Measurements from ENCODE around the gene ZNF423.

ZNF423 gene

DNA sequence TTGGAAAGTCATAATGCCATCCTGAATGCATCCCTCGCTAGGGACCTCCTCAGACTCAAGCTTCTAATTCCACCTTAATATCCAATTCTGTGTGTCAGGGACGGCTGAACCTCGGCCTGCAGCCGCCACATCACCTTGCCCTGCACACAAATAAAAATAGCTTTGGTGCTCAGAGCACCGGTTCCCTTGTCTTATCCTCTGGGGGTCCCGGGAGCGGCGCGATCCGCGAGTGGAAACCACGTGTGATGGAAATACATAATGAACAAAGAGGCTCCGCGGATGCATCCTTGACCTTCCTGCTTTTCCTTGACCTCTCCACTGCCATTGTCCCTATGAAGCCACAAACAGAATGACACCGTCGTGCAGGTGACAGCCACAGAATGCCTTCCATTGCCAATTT is 143.4 kb downstream of the ZNF423 start:
- DNase-seq, result no peak

DNA sequence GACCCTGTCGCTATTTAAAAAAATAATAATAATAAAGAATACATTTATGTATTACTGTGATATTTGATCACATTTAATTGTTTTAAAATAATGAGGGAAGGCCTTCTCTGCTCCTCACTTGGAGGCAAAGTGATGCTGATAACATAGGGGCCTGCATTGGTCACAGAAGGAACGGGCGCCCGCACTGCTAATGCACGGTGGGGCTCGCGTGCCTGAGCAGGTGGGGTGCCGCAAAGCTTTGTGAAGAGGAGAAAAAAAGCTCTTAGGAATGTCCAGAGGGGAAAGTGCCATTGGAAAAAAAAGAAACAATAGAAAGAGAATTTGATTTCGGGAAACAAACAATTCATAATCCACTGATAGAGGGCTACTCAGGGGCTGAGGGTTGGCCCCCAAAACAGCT is 143.8 kb downstream of the ZNF423 start:
- no peak for DNase-seq

DNA sequence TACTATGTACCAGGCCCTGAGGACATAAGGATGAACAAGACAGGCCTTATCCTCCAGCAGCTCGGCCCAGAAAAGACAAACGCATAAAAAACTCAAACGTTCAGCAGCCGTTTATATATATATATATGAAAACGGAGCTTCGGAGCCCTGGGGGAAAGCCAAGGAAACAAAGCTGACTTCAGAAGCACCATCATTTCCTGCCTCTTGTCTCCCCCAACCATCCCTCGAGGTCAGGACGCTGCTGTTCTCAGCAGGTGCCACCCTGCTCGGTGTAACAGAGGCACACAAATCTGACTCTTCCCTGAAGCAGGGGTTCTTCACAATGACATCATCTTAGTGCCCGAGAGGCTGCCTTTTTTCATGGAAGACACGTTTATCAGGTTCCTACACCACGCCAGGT is 146.9 kb downstream of the ZNF423 start:
- DNase-seq, result no peak

DNA sequence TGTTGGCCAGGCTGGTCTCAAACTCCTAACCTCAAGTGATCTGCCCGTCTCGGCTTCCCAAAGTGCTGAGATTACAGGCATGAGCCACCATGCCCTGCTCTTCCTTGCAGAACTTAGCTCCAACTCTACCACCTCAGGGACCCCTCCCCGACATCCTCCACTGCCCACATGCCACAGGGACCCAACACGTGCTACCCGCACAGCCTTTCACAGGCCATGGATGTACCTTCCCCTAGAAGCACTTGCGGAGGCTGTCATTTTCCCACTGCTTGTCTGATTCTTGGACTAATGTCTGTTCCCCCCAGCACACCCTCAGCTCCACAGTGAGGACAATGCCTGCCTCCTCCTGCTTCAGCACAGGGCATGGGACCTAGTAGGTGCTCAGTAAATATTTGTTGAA is 147.4 kb downstream of the ZNF423 start:
- DNase-seq, result no peak

DNA sequence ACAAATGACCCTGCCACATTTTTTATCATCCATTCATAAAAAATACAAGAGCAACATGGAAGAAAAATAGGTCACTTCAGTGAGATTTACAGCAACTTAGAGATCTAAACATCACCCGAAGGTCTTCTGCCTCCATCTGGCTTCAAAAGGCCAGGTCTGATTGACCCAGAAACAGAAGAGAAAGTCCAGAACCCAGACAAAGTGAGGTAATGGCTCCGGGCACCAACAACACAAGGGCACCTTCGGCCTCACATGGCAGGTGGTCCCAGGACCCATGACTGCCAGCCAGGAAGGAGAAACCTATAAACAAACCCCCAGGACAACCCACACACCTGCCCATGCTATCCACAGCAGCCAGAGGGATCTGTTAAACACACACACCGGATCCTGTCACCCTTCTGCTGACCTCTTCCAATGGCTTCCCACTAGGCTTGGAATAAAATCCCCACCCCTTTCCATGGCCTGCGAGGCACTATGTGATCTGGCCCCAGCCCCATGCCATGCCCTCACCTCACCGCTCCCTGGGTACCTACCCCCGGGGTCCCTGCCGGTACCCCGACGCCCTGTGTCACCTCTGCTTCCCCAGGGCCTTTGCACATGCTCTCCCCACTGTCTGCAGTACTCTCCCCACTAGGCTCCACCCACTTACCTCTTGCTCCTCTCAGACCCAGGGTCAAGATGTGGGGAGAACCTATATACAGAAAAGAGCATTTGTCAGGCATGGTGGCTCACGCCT is 149.1 kb downstream of the ZNF423 start:
- DNase-seq, result no peak

DNA sequence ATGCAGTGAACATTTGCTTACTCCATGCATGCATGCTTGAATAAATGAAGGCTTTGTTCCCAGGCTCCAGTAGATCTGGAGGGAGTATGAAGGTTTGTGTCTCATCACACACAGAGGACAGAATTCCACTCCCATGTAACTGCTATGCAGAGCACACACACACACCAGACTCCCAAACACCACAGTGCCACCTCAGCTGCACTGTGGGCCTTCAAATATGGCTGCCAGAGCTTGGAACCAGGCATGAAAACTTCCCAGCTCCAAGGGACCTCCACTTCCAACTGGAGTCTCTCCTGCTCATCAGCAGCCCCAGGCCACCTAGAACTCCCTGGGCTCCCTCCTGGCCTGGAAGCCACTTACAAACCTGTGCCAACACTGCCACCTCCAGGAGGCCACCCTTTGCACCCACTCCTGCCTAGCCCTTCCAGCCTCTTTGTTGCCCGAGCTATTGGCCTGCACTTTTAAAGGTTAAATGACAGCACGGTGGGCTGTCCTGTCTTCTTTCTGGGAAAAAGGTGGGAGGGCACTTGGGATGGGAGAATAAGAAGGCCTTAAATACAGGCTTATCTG is 151.2 kb downstream of the ZNF423 start:
- DNase-seq, result no peak

DNA sequence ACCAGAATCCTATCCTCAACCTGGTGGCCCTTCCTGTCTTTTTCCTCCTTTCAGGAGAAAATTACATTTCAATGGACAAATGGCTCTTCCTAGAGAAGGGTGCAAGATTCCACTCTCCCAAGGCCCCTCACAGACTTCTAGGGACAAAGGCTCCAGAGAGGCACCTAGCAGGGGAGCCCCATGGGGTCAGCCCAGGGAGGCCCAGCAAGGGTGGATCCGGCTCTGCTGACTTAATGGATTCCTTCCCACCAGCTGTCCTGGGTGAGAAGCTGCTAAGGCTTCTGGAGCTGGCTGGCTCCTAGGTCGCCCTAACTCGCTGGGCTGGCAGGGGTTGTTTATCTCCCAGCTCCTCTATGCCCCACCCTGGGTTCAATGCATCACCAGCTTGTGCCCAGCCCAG is 152.4 kb downstream of the ZNF423 start:
- no peak for DNase-seq

DNA sequence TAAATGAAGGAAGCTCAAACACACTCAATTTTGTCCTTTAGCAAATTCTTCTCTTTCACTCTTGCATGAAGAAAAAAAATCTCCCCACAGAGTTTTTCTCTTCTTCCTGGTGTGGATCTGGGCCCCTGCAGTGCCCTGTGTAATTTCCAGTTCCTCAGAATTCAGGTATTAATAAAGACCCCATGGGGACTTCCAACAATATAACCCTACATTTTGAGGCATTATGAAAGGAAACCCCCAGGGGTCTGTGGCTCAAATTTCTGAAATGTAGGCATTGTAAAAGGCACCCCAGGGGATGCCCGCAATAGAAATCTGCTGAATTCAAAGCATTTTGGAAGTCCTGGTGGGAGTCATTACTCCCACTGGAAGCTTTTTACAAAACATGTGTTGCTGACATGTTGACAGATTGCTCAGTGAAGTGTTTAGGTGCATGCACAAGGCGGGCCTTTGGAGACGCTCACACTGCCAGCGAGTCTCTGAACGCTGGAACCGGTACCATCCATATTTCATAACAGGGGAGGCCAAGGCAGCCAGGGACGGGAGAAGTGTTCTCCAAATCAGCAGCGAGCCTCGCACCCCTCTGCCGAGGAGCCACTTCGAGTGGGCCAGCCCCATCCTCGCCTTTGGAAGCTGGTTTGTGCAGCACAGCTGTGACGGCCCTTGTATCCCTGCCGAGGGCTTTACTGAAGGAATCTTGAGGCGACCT is 154.0 kb downstream of the ZNF423 start:
- DNase-seq, result peak; percentile 90

DNA sequence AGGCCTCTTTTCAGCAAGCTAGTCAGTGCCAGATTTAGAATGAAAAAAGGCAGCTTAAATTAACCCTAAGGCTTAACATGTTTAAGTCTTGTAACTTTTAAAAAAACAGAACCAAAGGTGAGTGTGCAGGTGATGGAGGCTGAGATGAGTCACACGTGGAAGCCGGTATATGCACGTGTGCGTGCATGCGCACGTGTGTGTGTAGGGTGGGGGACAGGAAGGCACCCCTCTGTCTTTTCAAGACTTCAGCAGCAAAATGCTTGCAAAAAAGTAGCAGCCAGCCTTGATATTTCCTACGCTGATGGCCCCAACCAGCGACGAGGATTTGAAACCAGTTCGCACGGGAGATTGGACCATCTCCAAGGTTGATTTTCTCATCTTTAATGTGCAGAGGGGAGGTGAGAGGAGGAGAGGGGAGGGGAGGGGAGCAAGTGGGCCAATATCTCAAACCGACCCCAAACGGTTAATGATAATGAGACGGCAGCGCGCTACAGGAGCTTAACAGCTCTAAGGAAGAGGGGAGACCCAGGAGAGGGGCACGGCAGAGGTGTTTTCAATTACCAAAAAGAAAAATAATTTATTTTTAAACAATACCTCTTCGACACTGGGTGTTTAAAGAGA is 154.7 kb downstream of the ZNF423 start:
- DNase-seq, result no peak

DNA sequence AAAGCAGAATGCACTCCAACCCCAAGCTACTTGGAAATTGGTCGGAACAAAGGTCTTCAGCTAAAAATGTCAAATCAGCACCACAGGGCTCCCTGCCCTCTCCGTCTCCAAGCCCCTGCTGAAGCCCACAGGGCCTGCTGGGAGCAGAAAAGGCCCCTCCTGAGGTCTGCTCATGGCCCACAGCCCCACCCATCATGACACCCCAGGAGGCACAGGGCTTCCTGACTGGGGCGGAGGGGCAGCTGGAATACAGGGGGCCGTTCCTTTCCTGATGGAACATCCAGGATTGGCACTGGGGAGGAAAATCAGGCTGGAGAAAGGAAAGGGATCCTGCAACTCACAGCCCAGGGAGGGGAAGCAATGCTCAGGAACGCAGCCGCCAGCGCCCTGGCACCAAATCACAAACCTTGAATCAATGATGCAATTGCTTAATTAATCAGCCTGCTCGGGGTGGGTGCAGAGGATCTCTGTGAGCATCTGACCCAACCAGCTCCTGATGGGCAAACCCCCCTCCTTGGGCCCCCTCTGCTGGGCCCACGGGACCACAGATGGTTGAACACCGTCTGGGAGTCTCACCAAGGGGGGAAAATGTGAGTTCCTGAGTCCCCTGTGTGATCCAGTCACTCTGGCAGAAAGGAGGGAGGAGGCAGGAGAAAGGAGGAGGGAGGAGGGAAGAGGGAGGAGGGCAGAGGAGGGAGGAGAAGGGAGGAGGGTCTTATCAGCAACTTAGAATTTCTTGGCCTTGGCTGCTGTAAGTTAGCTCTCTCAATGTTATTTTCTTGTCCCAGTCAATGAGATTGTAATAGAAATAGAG is 155.5 kb downstream of the ZNF423 start:
- DNase-seq, result peak; percentile 32

DNA sequence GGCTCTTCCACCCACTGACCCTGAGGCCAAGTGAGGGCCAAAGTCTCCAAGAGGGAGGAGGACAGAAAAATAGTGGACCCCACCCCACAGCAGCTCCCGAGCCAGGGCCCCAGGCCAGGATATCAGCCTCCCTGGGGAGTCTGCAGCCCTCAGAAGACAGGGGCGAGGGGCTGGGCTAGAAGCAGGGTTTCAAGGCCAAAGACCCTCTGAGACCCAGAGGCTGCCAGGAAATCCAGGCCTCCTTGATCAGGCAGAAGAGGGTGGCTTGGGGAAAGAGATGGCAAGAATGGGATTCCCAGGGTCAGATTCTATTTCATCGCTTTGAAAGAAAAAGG is 156.1 kb downstream of the ZNF423 start:
- DNase-seq, result no peak

DNA sequence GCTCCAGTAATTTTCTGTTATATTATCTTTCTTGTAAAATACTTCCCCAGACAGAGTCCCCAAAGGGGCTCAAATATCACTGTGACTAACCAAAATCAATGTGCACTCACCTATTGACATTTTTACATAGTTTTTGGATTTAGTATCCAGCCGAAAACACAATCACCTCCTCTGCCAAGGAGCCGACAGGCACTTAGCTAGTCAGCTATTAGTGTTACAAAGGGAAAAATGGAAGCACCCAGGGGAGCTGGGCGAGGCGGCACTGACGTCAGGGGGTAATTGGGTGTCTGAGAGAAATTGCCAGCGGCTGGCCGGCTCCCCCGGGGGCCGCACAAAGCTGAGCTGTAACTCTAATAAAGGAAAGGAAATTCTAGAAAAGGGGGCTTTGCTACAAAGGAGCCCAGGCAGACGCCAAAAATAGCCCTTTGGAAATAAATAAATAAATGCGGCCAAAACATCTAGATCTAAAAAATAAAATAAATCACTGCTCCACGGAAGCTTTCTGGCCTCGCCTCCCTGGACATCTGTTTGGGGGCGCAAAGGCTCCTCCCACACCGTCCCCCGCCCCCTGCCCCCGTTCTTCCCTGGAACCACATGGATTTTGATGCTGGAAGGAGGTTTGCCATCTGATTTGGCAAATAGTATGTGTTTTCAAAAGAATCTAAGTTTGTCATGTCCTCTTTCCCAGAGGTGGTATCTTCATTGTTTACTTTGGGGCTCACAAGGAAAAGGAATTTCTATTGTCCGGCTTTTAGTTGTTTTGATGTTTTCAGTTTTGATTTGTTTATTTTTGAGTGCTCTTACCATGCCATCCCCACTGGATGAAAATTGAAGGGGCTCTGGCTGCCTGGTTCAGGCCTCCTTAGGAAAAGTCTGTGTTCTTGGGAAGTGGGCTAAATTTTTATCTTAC is 156.7 kb downstream of the ZNF423 start:
- DNase-seq, result no peak

DNA sequence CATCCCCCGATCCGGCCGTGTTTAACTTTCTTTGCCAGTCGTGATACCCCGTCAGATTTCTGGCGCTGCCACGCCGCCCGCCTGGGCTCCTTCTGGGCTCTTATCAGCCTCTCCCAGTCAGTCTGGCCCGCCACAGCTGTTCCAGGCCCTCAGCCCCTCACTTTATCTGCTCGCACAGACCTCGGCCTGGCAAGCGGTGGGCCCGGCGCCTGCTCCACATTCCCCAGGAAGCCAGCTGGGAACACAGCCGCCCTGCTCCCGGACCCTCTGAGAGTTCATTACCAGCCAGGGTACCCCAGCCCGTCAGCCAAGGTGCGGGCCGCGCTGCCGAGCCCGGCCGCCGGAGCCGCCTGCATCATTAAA is 157.5 kb downstream of the ZNF423 start:
- peak; percentile 65 for DNase-seq

DNA sequence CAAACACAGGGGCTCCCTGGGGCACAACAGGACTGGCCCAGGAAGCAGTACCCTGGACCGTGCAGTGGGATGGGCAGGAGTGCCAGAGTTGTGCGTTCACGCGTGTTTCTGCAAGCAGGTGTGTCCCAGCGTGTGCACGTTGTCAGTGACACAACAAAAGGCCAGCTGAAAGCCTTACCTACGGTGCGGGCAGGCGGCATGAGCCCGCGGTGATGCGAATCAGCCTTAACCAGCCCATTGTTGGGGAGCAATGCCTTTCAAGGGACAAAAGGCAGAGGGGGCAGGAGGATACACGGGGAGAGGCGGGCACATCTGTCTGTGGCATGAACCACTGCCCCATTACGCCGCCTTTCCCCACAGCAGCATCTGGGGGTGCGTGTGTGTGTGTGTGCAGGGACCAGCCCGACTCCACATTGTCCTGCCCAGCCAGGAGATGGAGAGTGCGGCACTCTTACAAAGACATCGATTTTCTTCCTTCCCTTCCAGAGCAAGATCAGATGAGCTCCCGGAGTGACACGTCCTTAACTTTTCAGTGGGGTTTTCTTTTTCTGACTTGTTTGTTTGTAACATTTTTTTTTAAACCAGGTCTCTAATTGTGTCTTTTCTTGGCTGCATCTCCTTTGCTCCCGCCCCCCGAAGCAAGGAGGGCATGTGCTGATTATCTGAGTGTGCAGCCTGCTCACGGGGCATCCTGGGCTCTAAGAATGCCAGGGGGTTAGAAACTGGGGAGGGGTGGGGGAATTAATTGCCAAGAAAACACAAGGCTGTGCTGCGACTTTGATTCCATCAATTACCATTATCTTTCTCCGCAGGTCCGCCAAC is 158.1 kb downstream of the ZNF423 start:
- DNase-seq, result no peak

DNA sequence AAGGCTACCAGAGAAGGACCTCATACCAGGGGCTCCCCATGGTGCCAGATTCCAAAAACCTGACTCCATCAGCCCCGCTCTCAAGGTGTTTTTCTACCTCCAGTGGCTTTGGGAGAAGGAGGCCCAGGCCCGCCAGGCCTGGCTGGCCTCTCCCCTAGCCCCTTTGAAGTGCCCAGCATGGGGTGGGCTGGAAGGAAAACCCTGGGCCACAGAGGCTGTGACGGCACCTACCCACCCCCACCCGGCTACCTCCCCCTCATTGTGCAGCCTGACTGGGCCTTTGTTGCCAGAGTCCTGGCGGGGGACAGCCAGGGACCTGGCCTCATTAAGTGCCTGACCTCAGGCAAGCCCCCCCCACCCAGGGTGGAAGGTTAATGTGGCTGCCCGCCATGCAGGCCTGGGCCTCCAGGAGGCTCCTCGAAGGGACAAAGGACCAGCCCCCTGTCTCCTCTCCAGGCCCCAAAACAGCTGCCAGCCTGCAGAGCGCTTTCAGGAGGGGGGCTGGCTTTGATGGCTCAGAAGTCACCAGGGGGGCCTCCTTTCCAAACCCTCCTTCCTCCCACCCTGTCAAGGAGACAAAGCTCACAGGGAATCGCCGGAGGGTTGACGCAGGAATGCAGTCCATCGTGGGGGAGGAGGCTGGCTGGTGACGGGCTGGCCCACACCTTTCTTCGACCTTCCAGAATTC is 159.4 kb downstream of the ZNF423 start:
- no peak for DNase-seq

DNA sequence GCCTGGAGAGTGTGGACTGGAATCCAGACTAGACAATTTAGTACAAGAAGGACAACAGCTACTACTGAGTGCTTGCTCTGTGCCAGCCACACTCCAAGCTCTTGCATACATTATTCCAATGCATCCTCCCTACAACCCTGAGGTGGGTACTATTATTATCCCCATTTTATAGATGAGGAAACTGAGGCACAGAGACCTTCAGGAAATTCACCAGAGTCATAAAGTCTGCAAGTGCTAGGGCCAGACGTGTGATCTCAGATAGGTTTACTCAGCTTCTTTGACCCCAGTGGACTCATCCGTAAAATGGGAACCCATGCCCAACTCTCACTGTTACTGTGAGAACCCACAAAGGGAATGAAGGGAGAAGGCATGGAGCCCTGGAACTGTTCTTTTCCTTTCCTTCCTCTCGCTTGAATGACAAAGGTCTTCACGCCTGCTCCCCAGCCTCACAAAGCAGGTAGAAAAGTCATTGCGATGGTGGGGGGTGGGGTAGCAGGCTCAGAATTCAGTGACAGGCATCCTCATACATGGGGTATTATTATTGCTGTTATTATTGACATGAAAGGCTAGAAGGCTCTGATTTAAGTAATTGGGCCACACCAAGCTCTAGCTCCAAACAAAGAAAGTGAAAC is 160.0 kb downstream of the ZNF423 start:
- DNase-seq, result no peak

DNA sequence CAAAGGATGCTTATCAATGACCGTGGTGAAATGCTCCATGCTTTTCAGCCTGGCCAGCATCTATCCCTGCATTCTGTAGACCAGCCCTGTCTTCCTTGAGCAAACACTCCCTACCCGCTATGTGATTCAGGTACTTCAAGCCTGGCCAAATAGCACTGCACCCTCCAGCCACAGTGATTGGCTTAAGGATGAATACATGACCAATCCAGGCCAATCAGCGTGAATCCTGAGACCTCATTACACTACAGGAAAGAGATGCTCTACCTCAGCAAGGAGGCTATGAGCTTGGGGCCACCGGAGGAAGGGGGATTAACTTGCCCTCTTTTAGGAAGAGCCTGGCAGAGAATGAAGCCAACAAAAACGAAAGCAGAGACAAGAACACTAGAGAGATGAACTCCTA is 162.5 kb downstream of the ZNF423 start:
- DNase-seq, result no peak

DNA sequence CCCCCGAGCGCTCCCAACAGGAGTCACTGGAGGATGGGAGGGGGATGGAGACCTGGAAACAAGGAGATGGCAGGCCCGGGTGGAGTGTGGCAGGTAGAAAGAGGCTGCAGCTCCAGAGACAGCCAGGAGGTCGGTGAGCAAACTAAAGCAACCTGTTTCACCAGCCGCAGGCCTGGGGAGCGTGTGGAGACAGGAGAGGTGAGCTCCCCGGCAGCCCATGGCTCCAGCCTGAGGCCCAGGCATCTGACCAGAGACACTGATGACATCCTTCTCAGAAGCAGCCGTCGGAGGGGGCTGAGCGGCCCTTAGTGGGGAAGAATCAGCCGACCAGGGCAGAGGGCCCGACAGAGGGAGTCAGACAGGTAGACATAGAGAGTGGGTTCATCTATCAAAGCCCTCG is 165.1 kb downstream of the ZNF423 start:
- DNase-seq, result no peak

DNA sequence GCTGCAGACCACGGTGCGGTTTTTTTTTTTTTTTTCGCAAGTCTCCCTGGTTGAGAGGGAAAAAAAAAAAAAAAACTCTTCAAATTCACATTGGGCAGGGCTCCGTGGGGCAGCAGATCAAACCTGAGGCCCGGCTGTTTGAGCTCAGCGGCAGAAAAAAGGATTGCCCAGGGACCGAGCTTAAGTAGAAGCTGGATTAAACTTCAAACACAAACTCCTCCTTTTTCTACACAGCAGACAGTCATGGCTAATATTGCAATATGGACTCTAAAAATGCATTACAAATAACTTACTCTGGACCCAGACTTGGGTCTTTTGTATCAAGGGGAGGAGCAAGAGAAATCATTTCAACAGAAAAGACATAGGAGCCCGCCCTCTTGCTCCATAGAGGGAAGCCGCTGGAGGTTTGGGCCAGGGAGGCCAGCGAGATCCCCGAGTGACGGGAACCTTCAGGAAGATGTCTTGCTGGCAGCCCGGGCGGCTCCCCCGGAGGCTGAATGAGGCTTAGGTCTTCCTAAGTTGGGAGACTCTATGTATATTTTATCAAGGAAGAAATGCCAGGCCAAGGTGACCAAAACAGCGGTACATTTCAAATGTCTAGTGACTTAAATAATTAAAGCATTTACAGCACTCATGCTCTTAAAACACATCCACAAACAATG is 167.7 kb downstream of the ZNF423 start:
- DNase-seq, result no peak
